Measurements from ENCODE around the gene SORCS2. TPM values are rescaled to one million over a fixed set of nuclear protein-coding genes. Genes with fewer than 3 reads are reported as not detected.

The SORCS2 gene
- total RNA-seq, 1 experiment from 2014 or later: 0.15 TPM

DNA sequence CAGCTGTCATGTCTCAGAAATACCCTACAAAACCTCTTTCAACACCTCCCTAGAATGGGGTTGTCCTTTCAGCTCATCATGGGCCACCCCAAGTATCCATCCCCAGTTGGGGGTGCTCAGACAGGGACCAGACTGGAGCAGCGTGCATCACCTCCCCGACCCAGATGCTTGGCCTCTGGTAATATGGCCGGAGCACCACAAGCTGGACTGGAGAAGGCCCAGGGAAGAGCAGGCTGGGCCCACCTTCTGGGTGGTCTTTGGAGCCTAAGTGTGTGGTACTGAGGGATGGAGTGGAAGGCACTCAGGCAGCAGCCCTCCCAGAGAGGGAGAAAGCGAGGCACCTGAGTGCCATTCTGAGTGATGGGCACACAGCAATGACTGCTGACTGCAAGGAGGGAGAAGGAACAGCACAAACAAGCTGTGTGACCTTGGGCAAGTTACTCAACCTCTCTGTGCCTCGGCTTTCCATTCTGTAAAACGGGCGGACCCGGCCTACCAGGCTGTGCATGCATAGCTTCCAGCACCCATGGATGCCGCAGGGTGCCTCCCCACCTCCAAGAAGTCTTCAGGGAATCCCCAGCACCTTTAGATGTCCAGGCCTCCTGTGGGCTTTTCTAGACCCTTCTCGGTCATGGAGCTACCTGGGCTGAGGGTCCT lies 519.1 kb downstream of the SORCS2 start:
- ATAC-seq (no peak), DNase-seq (ENCODE audit: low read depth, low spot score) (no peak)
- BruUV-seq (replicated peaks): no TSS peak
- POLR2A ChIA-PET: interaction anchor here (0.6 kb wide), 1 partner anchor 660 kb away, joined by 10 read pairs; no protein-coding TSS in a partner anchor
- H3K4me3 ChIP-seq (ENCODE audit: low read depth in 2 of 2, low read length in 2 of 2): no peak overlapping the region
- H3K4me1 ChIP-seq (ENCODE audit: control insufficient read depth, insufficient read depth, low read length): no peaks in the 10 kb centered on the region
- no peaks in the 10 kb centered on the region for H3K9me3 ChIP-seq (ENCODE audit: control insufficient read depth, insufficient read depth, low read depth, low read length)
- H3K36me3 ChIP-seq (ENCODE audit: control insufficient read depth, insufficient read depth, low read length): no peaks in the 10 kb centered on the region
- intact Hi-C loops (cut with micrococcal nuclease; ENCODE audit: unreplicated experiment): no loop called here
- TF ChIP-seq SIN3A (IDR thresholded peaks at IDR 0.05; ENCODE audit: borderline replicate concordance, insufficient read depth, low read depth, low read length) (no peak), TCF7L2 (IDR thresholded peaks at IDR 0.05; ENCODE audit: low read depth, low read length) (no peak), POLR2AphosphoS5 (IDR thresholded peaks at IDR 0.05; ENCODE audit: low read depth, low read length) (no peak)
- TF ChIP-seq, protein P1, sequence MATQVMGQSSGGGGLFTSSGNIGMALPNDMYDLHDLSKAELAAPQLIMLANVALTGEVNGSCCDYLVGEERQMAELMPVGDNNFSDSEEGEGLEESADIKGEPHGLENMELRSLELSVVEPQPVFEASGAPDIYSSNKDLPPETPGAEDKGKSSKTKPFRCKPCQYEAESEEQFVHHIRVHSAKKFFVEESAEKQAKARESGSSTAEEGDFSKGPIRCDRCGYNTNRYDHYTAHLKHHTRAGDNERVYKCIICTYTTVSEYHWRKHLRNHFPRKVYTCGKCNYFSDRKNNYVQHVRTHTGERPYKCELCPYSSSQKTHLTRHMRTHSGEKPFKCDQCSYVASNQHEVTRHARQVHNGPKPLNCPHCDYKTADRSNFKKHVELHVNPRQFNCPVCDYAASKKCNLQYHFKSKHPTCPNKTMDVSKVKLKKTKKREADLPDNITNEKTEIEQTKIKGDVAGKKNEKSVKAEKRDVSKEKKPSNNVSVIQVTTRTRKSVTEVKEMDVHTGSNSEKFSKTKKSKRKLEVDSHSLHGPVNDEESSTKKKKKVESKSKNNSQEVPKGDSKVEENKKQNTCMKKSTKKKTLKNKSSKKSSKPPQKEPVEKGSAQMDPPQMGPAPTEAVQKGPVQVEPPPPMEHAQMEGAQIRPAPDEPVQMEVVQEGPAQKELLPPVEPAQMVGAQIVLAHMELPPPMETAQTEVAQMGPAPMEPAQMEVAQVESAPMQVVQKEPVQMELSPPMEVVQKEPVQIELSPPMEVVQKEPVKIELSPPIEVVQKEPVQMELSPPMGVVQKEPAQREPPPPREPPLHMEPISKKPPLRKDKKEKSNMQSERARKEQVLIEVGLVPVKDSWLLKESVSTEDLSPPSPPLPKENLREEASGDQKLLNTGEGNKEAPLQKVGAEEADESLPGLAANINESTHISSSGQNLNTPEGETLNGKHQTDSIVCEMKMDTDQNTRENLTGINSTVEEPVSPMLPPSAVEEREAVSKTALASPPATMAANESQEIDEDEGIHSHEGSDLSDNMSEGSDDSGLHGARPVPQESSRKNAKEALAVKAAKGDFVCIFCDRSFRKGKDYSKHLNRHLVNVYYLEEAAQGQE (IDR thresholded peaks at IDR 0.05; ENCODE audit: insufficient read depth in 1 of 2, low read depth in 2 of 2, low read length in 1 of 2): no peak
- TF ChIP-seq, protein P2, sequence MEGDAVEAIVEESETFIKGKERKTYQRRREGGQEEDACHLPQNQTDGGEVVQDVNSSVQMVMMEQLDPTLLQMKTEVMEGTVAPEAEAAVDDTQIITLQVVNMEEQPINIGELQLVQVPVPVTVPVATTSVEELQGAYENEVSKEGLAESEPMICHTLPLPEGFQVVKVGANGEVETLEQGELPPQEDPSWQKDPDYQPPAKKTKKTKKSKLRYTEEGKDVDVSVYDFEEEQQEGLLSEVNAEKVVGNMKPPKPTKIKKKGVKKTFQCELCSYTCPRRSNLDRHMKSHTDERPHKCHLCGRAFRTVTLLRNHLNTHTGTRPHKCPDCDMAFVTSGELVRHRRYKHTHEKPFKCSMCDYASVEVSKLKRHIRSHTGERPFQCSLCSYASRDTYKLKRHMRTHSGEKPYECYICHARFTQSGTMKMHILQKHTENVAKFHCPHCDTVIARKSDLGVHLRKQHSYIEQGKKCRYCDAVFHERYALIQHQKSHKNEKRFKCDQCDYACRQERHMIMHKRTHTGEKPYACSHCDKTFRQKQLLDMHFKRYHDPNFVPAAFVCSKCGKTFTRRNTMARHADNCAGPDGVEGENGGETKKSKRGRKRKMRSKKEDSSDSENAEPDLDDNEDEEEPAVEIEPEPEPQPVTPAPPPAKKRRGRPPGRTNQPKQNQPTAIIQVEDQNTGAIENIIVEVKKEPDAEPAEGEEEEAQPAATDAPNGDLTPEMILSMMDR (IDR thresholded peaks at IDR 0.05): no peak
- CTCF ChIA-PET: no interaction called here
- H3K27ac ChIP-seq (ENCODE audit: low read length): no peak overlapping the region
- in situ Hi-C loops (cut with HindIII; ENCODE audit: low pct_unique_long_range_greater_than_20kb, low sequenced_read_pairs): no loop called here
- no peaks in the 10 kb centered on the region for H3K27me3 ChIP-seq (ENCODE audit: control insufficient read depth, insufficient read depth, low read length)

DNA sequence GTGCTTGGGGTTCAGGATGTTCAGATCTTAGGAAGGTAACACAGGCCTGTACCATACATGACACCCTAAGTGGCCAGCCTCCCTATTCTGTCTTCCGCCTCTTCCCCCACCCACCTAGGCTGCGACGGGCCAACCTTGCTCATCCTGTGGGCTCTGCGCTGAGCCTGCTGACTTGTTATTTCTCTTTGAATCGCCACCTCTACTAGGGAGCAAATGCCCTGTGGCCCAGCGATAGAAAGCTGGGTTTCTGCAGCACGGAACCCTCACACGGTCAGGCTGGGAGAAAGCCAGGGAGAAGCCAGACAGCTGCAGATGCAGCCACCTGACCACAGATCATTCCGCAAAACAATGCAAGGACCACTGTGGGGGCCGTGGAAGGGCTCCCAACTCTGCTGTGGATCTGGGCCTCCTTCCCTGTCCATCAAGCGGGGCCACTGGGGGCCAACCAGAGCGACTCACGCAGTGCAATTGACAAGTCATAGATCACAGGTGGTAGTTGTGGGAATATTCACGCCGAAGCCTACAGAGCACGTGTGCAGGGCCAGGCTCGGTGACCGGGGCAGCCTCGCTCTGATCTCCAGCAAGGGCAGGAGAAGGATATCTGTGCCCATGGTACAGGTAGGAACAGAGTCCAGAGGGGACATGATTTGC lies 519.8 kb downstream of the SORCS2 start:
- CTCF ChIA-PET: no interaction called here

More for the DNA sequence above, 519.8 kb downstream of the SORCS2 start:
- no TSS peak for BruUV-seq (replicated peaks)
- no peaks in the 10 kb centered on the region for H3K9me3 ChIP-seq (ENCODE audit: control insufficient read depth, insufficient read depth, low read depth, low read length)
- POLR2A ChIA-PET: no interaction called here
- ATAC-seq (no peak), DNase-seq (ENCODE audit: low read depth, low spot score) (no peak)
- H3K4me3 ChIP-seq (ENCODE audit: low read depth in 2 of 2, low read length in 2 of 2): no peak overlapping the region
- TF ChIP-seq, protein P2 (IDR thresholded peaks at IDR 0.05): no peak
- TF ChIP-seq POLR2AphosphoS5 (IDR thresholded peaks at IDR 0.05; ENCODE audit: low read depth, low read length) (no peak), TCF7L2 (IDR thresholded peaks at IDR 0.05; ENCODE audit: low read depth, low read length) (no peak), SIN3A (IDR thresholded peaks at IDR 0.05; ENCODE audit: borderline replicate concordance, insufficient read depth, low read depth, low read length) (no peak)
- TF ChIP-seq, protein P1 (IDR thresholded peaks at IDR 0.05; ENCODE audit: insufficient read depth in 1 of 2, low read depth in 2 of 2, low read length in 1 of 2): no peak
- H3K27ac ChIP-seq (ENCODE audit: low read length): no peak overlapping the region
- intact Hi-C loops (cut with micrococcal nuclease; ENCODE audit: unreplicated experiment): no loop called here
- no peaks in the 10 kb centered on the region for H3K27me3 ChIP-seq (ENCODE audit: control insufficient read depth, insufficient read depth, low read length)
- H3K36me3 ChIP-seq (ENCODE audit: control insufficient read depth, insufficient read depth, low read length): no peaks in the 10 kb centered on the region
- no peaks in the 10 kb centered on the region for H3K4me1 ChIP-seq (ENCODE audit: control insufficient read depth, insufficient read depth, low read length)
- in situ Hi-C loops (cut with HindIII; ENCODE audit: low pct_unique_long_range_greater_than_20kb, low sequenced_read_pairs): no loop called here

Measured in Panc1 (cell line).